GM23338 (cell line): ENCODE results near the gene CCDC187.

ENCODE experiments used
- CREB1 ChIP-seq: fragments of 250-450 bp; sonication (Bioruptor Pico); IDR thresholded peaks from 2 replicates; pipeline ENCODE4 v1.5.0; 2020; ENCODE audit warnings: low read depth, mild to moderate bottlenecking, moderate library complexity
- EZH2 ChIP-seq: fragments of 200-600 bp; sonication (generic); IDR thresholded peaks from one replicate; pipeline ENCODE4 v1.8.0; 2017; ENCODE audit warnings: antibody characterized with exemption, mild to moderate bottlenecking, low read depth; ENCODE audit not compliant: unreplicated experiment
- EZH2phosphoT487 ChIP-seq: fragments of 200-600 bp; sonication (generic); IDR thresholded peaks from one replicate; pipeline ENCODE4 v1.8.1; 2018; ENCODE audit warnings: antibody characterized with exemption; ENCODE audit not compliant: unreplicated experiment
- JUNB ChIP-seq: IDR thresholded peaks from one replicate; pipeline ENCODE4 v1.6.1; 2016; ENCODE audit warnings: antibody characterized with exemption; ENCODE audit not compliant: unreplicated experiment
- POLR2AphosphoS5 ChIP-seq: IDR thresholded peaks from 2 replicates; pipeline ENCODE4 v1.6.1; 2016; ENCODE audit warnings: antibody characterized with exemption, low read depth
- STAT1 ChIP-seq: IDR thresholded peaks from one replicate; pipeline ENCODE4 v1.6.1; 2016; ENCODE audit warnings: antibody characterized with exemption; ENCODE audit not compliant: unreplicated experiment
- ZNF114 ChIP-seq: fragments of 250-450 bp; sonication (Bioruptor Pico); IDR thresholded peaks from 2 replicates; pipeline ENCODE4 v1.5.0; 2020; ENCODE audit warnings: mild to moderate bottlenecking, moderate library complexity
- TF ChIP-seq, protein P1 (sequence below), 2 experiments: fragments of 200-600 bp in 1 of 2; sonication (generic) in 1 of 2; conservative IDR thresholded peaks; 2 replicates each; pipeline versions ENCODE4 v1.5.1 to v1.6.1; 2016 to 2017; ENCODE audit warnings: antibody characterized with exemption in 2 of 2, low read depth in 2 of 2, mild to moderate bottlenecking in 2 of 2, moderate library complexity in 1 of 2
- TF ChIP-seq, protein P2 (sequence below): IDR thresholded peaks from one replicate; pipeline ENCODE4 v1.6.1; 2018; ENCODE audit warnings: antibody characterized with exemption; ENCODE audit not compliant: unreplicated experiment
- TF ChIP-seq, protein P3 (sequence below): fragments of 250-450 bp; sonication (Bioruptor Pico); IDR thresholded peaks from 2 replicates; pipeline ENCODE4 v1.5.0; 2020; ENCODE audit warnings: mild to moderate bottlenecking, moderate library complexity

DNA sequence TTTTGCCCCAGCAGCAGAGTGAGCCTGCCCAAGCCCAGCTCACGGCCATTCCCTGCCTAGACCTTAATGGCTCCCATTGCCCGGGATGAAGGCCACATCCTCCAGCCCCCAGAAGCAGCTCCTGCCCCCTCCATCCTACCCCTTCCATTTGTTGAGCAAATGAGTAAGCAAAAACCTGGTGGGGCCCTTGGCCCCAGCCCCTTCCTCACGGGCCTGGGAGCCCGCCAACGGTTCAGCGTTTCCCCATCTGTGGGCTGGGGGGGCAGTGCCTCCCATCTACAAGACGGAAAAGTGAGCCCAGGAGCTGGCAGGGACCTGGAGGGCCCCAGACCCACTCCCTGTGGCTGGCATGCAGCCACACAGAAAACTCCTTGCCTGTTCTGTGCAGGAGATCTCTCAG, 4.4 kb downstream of the CCDC187 start:
- TF ChIP-seq, protein P1, sequence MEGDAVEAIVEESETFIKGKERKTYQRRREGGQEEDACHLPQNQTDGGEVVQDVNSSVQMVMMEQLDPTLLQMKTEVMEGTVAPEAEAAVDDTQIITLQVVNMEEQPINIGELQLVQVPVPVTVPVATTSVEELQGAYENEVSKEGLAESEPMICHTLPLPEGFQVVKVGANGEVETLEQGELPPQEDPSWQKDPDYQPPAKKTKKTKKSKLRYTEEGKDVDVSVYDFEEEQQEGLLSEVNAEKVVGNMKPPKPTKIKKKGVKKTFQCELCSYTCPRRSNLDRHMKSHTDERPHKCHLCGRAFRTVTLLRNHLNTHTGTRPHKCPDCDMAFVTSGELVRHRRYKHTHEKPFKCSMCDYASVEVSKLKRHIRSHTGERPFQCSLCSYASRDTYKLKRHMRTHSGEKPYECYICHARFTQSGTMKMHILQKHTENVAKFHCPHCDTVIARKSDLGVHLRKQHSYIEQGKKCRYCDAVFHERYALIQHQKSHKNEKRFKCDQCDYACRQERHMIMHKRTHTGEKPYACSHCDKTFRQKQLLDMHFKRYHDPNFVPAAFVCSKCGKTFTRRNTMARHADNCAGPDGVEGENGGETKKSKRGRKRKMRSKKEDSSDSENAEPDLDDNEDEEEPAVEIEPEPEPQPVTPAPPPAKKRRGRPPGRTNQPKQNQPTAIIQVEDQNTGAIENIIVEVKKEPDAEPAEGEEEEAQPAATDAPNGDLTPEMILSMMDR (conservative IDR thresholded peaks at IDR 0.05; ENCODE audit: low read depth in 2 of 2), result no peak
- TF ChIP-seq, protein P2, sequence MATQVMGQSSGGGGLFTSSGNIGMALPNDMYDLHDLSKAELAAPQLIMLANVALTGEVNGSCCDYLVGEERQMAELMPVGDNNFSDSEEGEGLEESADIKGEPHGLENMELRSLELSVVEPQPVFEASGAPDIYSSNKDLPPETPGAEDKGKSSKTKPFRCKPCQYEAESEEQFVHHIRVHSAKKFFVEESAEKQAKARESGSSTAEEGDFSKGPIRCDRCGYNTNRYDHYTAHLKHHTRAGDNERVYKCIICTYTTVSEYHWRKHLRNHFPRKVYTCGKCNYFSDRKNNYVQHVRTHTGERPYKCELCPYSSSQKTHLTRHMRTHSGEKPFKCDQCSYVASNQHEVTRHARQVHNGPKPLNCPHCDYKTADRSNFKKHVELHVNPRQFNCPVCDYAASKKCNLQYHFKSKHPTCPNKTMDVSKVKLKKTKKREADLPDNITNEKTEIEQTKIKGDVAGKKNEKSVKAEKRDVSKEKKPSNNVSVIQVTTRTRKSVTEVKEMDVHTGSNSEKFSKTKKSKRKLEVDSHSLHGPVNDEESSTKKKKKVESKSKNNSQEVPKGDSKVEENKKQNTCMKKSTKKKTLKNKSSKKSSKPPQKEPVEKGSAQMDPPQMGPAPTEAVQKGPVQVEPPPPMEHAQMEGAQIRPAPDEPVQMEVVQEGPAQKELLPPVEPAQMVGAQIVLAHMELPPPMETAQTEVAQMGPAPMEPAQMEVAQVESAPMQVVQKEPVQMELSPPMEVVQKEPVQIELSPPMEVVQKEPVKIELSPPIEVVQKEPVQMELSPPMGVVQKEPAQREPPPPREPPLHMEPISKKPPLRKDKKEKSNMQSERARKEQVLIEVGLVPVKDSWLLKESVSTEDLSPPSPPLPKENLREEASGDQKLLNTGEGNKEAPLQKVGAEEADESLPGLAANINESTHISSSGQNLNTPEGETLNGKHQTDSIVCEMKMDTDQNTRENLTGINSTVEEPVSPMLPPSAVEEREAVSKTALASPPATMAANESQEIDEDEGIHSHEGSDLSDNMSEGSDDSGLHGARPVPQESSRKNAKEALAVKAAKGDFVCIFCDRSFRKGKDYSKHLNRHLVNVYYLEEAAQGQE, result no peak
- TF ChIP-seq POLR2AphosphoS5 (no peak), CREB1 (CRISPR knock-in tag) (no peak), EZH2phosphoT487 (no peak), EZH2 (no peak), ZNF114 (CRISPR knock-in tag) (no peak), STAT1 (no peak), JUNB (no peak)
- TF ChIP-seq, protein P3, sequence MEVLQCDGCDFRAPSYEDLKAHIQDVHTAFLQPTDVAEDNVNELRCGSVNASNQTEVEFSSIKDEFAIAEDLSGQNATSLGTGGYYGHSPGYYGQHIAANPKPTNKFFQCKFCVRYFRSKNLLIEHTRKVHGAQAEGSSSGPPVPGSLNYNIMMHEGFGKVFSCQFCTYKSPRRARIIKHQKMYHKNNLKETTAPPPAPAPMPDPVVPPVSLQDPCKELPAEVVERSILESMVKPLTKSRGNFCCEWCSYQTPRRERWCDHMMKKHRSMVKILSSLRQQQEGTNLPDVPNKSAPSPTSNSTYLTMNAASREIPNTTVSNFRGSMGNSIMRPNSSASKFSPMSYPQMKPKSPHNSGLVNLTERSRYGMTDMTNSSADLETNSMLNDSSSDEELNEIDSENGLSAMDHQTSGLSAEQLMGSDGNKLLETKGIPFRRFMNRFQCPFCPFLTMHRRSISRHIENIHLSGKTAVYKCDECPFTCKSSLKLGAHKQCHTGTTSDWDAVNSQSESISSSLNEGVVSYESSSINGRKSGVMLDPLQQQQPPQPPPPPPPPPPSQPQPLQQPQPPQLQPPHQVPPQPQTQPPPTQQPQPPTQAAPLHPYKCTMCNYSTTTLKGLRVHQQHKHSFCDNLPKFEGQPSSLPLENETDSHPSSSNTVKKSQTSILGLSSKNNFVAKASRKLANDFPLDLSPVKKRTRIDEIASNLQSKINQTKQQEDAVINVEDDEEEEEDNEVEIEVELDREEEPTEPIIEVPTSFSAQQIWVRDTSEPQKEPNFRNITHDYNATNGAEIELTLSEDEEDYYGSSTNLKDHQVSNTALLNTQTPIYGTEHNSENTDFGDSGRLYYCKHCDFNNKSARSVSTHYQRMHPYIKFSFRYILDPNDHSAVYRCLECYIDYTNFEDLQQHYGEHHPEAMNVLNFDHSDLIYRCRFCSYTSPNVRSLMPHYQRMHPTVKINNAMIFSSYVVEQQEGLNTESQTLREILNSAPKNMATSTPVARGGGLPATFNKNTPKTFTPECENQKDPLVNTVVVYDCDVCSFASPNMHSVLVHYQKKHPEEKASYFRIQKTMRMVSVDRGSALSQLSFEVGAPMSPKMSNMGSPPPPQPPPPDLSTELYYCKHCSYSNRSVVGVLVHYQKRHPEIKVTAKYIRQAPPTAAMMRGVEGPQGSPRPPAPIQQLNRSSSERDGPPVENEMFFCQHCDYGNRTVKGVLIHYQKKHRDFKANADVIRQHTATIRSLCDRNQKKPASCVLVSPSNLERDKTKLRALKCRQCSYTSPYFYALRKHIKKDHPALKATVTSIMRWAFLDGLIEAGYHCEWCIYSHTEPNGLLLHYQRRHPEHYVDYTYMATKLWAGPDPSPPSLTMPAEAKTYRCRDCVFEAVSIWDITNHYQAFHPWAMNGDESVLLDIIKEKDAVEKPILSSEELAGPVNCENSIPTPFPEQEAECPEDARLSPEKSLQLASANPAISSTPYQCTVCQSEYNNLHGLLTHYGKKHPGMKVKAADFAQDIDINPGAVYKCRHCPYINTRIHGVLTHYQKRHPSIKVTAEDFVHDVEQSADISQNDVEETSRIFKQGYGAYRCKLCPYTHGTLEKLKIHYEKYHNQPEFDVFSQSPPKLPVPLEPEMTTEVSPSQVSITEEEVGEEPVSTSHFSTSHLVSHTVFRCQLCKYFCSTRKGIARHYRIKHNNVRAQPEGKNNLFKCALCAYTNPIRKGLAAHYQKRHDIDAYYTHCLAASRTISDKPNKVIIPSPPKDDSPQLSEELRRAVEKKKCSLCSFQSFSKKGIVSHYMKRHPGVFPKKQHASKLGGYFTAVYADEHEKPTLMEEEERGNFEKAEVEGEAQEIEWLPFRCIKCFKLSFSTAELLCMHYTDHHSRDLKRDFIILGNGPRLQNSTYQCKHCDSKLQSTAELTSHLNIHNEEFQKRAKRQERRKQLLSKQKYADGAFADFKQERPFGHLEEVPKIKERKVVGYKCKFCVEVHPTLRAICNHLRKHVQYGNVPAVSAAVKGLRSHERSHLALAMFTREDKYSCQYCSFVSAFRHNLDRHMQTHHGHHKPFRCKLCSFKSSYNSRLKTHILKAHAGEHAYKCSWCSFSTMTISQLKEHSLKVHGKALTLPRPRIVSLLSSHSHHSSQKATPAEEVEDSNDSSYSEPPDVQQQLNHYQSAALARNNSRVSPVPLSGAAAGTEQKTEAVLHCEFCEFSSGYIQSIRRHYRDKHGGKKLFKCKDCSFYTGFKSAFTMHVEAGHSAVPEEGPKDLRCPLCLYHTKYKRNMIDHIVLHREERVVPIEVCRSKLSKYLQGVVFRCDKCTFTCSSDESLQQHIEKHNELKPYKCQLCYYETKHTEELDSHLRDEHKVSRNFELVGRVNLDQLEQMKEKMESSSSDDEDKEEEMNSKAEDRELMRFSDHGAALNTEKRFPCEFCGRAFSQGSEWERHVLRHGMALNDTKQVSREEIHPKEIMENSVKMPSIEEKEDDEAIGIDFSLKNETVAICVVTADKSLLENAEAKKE (CRISPR knock-in tag), result no peak
